Measurements from ENCODE around the gene RAMP3. TPM values are rescaled to one million over a fixed set of nuclear protein-coding genes. Genes with fewer than 3 reads are reported as not detected.
A peak's percentile ranks its signal among the peaks of the same experiment; 100 is the strongest.

The RAMP3 gene
- total RNA-seq, 1 donor from 2014 or later = 0.14 TPM

GRCh38 chr7:45122975-45123860 is 34.4 kb upstream of the RAMP3 start:
- Mint-ChIP-seq H3K4me3 (ENCODE audit: low read depth) (no peak overlapping the region), H3K27ac (peak overlapping the region; percentile 84), H3K4me1 (ENCODE audit: low read depth) (peaks cover 12% of the 10 kb centered on the region), H3K9me3 (no peaks in the 10 kb centered on the region), H3K36me3 (ENCODE audit: low read depth) (no peaks in the 10 kb centered on the region), H3K27me3 (ENCODE audit: low read depth) (no peaks in the 10 kb centered on the region)
- DNase-seq (ENCODE audit: low spot score) = no peak
- intact Hi-C loops (cut with micrococcal nuclease) = no loop called here

GRCh38 chr7:45123913-45124710 is 33.5 kb upstream of the RAMP3 start:
- Mint-ChIP-seq H3K4me1 (ENCODE audit: low read depth) (peaks cover 12% of the 10 kb centered on the region), H3K4me3 (ENCODE audit: low read depth) (no peak overlapping the region), H3K36me3 (ENCODE audit: low read depth) (no peaks in the 10 kb centered on the region), H3K27me3 (ENCODE audit: low read depth) (no peaks in the 10 kb centered on the region), H3K27ac (no peak overlapping the region), H3K9me3 (no peaks in the 10 kb centered on the region)
- intact Hi-C loops (cut with micrococcal nuclease) = no loop called here
- DNase-seq (ENCODE audit: low spot score) = no peak

- H3K36me3 Mint-ChIP-seq (ENCODE audit: low read depth) = no peaks in the 10 kb centered on the region
- intact Hi-C loops (cut with micrococcal nuclease) = no loop called here
- H3K4me1 Mint-ChIP-seq (ENCODE audit: low read depth) = peaks cover 12% of the 10 kb centered on the region
- no peaks in the 10 kb centered on the region for H3K27me3 Mint-ChIP-seq (ENCODE audit: low read depth)
- H3K27ac Mint-ChIP-seq = no peak overlapping the region
- no peak overlapping the region for H3K4me3 Mint-ChIP-seq (ENCODE audit: low read depth)
- no peak for DNase-seq (ENCODE audit: low spot score)
- H3K9me3 Mint-ChIP-seq = no peaks in the 10 kb centered on the region
These were observed 32.2 kb upstream of the RAMP3 start for GRCh38 chr7:45125193-45125904.

- intact Hi-C loops (cut with micrococcal nuclease) = no loop called here
- H3K4me3 Mint-ChIP-seq (ENCODE audit: low read depth) = no peak overlapping the region
- H3K27ac Mint-ChIP-seq = no peak overlapping the region
- no peaks in the 10 kb centered on the region for H3K36me3 Mint-ChIP-seq (ENCODE audit: low read depth)
- DNase-seq (ENCODE audit: low spot score) = no peak
- peaks cover 12% of the 10 kb centered on the region for H3K4me1 Mint-ChIP-seq (ENCODE audit: low read depth)
- H3K27me3 Mint-ChIP-seq (ENCODE audit: low read depth) = no peaks in the 10 kb centered on the region
- no peaks in the 10 kb centered on the region for H3K9me3 Mint-ChIP-seq
These were observed 31.4 kb upstream of the RAMP3 start for GRCh38 chr7:45126201-45126600.

- Mint-ChIP-seq H3K27ac (no peak overlapping the region), H3K36me3 (ENCODE audit: low read depth) (no peaks in the 10 kb centered on the region), H3K4me3 (ENCODE audit: low read depth) (no peak overlapping the region), H3K4me1 (ENCODE audit: low read depth) (peaks cover 12% of the 10 kb centered on the region), H3K9me3 (no peaks in the 10 kb centered on the region), H3K27me3 (ENCODE audit: low read depth) (no peaks in the 10 kb centered on the region)
- DNase-seq (ENCODE audit: low spot score) = no peak
- intact Hi-C loops (cut with micrococcal nuclease) = no loop called here
These were observed 30.7 kb upstream of the RAMP3 start for GRCh38 chr7:45126920-45127319.

- intact Hi-C loops (cut with micrococcal nuclease) = no loop called here
- DNase-seq (ENCODE audit: low spot score) = no peak
- Mint-ChIP-seq H3K27ac (no peak overlapping the region), H3K27me3 (ENCODE audit: low read depth) (peaks cover 2% of the 10 kb centered on the region), H3K4me3 (ENCODE audit: low read depth) (no peak overlapping the region), H3K4me1 (ENCODE audit: low read depth) (no peaks in the 10 kb centered on the region), H3K36me3 (ENCODE audit: low read depth) (no peaks in the 10 kb centered on the region), H3K9me3 (no peaks in the 10 kb centered on the region)
These were observed 28.3 kb upstream of the RAMP3 start for GRCh38 chr7:45129181-45129800.

- DNase-seq (ENCODE audit: low spot score) = no peak
- H3K9me3 Mint-ChIP-seq = no peaks in the 10 kb centered on the region
- H3K4me3 Mint-ChIP-seq (ENCODE audit: low read depth) = no peak overlapping the region
- H3K36me3 Mint-ChIP-seq (ENCODE audit: low read depth) = no peaks in the 10 kb centered on the region
- peaks cover 2% of the 10 kb centered on the region for H3K27me3 Mint-ChIP-seq (ENCODE audit: low read depth)
- H3K27ac Mint-ChIP-seq = no peak overlapping the region
- no peaks in the 10 kb centered on the region for H3K4me1 Mint-ChIP-seq (ENCODE audit: low read depth)
- intact Hi-C loops (cut with micrococcal nuclease) = no loop called here
These were observed 27.7 kb upstream of the RAMP3 start for GRCh38 chr7:45129906-45130305.

GRCh38 chr7:45130910-45131309 is 26.7 kb upstream of the RAMP3 start:
- no peaks in the 10 kb centered on the region for H3K36me3 Mint-ChIP-seq (ENCODE audit: low read depth)
- no peak for DNase-seq (ENCODE audit: low spot score)
- intact Hi-C loops (cut with micrococcal nuclease) = no loop called here

GRCh38 chr7:45131891-45132290 is 25.7 kb upstream of the RAMP3 start:
- no peak for DNase-seq (ENCODE audit: low spot score)
- Mint-ChIP-seq H3K4me3 (ENCODE audit: low read depth) (no peak overlapping the region), H3K27ac (no peak overlapping the region), H3K9me3 (no peaks in the 10 kb centered on the region), H3K36me3 (ENCODE audit: low read depth) (no peaks in the 10 kb centered on the region), H3K27me3 (ENCODE audit: low read depth) (peaks cover 2% of the 10 kb centered on the region), H3K4me1 (ENCODE audit: low read depth) (peaks cover 12% of the 10 kb centered on the region)
- intact Hi-C loops (cut with micrococcal nuclease) = no loop called here

More at GRCh38 chr7:45130910-45131309, 26.7 kb upstream of the RAMP3 start:
- H3K9me3 Mint-ChIP-seq = no peaks in the 10 kb centered on the region
- H3K4me3 Mint-ChIP-seq (ENCODE audit: low read depth) = no peak overlapping the region
- no peak overlapping the region for H3K27ac Mint-ChIP-seq
- peaks cover 2% of the 10 kb centered on the region for H3K27me3 Mint-ChIP-seq (ENCODE audit: low read depth)
- H3K4me1 Mint-ChIP-seq (ENCODE audit: low read depth) = peaks cover 2% of the 10 kb centered on the region

GRCh38 chr7:45132708-45133320 is 24.8 kb upstream of the RAMP3 start:
- Mint-ChIP-seq H3K27ac (no peak overlapping the region), H3K9me3 (no peaks in the 10 kb centered on the region), H3K4me1 (ENCODE audit: low read depth) (peaks cover 15% of the 10 kb centered on the region), H3K4me3 (ENCODE audit: low read depth) (no peak overlapping the region), H3K27me3 (ENCODE audit: low read depth) (peaks cover 4% of the 10 kb centered on the region), H3K36me3 (ENCODE audit: low read depth) (no peaks in the 10 kb centered on the region)
- no peak for DNase-seq (ENCODE audit: low spot score)
- intact Hi-C loops (cut with micrococcal nuclease) = no loop called here

GRCh38 chr7:45133352-45133751 is 24.2 kb upstream of the RAMP3 start:
- Mint-ChIP-seq H3K4me3 (ENCODE audit: low read depth) (no peak overlapping the region), H3K36me3 (ENCODE audit: low read depth) (no peaks in the 10 kb centered on the region), H3K9me3 (no peaks in the 10 kb centered on the region), H3K4me1 (ENCODE audit: low read depth) (peaks cover 16% of the 10 kb centered on the region), H3K27ac (no peak overlapping the region), H3K27me3 (ENCODE audit: low read depth) (peaks cover 7% of the 10 kb centered on the region)
- DNase-seq (ENCODE audit: low spot score) = no peak
- intact Hi-C loops (cut with micrococcal nuclease) = no loop called here

- Mint-ChIP-seq H3K9me3 (no peaks in the 10 kb centered on the region), H3K36me3 (ENCODE audit: low read depth) (no peaks in the 10 kb centered on the region), H3K27me3 (ENCODE audit: low read depth) (peaks cover 9% of the 10 kb centered on the region), H3K4me1 (ENCODE audit: low read depth) (peaks cover 16% of the 10 kb centered on the region), H3K4me3 (ENCODE audit: low read depth) (no peak overlapping the region), H3K27ac (no peak overlapping the region)
- intact Hi-C loops (cut with micrococcal nuclease) = no loop called here
- DNase-seq (ENCODE audit: low spot score) = no peak
These were observed 23.7 kb upstream of the RAMP3 start for GRCh38 chr7:45133877-45134276.
